ENCODE results near the gene SUPT3H. TPM values are rescaled to one million over a fixed set of nuclear protein-coding genes. Genes with fewer than 3 reads are reported as not detected.

SUPT3H gene
- total RNA-seq, 2 donors from 2014 or later, result 18.5 to 19.4 TPM

DNA sequence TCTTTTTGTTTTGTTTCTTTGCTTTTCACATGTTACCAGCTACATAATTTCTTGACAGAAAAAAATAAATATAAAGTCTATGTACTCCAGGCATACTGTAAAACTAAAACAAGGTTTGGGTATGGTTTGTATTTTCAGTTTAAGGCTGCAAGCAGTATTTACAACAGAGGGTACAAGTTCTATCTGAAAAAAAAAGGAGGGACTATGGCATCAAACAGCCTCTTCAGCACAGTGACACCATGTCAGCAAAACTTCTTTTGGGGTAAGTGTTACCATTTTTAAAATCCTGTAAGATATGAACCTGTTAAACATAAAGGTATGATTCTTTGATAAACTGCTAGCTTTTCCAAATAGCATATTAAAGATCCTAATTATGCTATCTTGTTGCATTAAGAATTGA is 49.2 kb downstream of the SUPT3H start:
- Mint-ChIP-seq H3K4me1 (ENCODE audit: low read depth) (peaks cover 40% of the 10 kb centered on the region), H3K9me3 (no peaks in the 10 kb centered on the region), H3K27ac (peak overlapping the region; percentile 89), H3K36me3 (ENCODE audit: insufficient read depth in 2 of 2) (no peaks in the 10 kb centered on the region), H3K4me3 (peak overlapping the region; percentile 75 to 88), H3K27me3 (ENCODE audit: low read depth) (no peaks in the 10 kb centered on the region)
- ATAC-seq (replicated peaks in 1 of 2) (no peak), DNase-seq (no peak)

GRCh38 chr6:45327956-45328522 is 49.7 kb downstream of the SUPT3H start, which contains the start of gene RUNX2:
Gene RUNX2 (plus strand): TSS chr6:45328330. CDS start chr6:45328727, 397 bp downstream.
- Mint-ChIP-seq H3K9me3 (no peaks in the 10 kb centered on the region), H3K4me1 (ENCODE audit: low read depth) (peaks cover 44% of the 10 kb centered on the region), H3K36me3 (ENCODE audit: insufficient read depth in 2 of 2) (no peaks in the 10 kb centered on the region), H3K27ac (peak within 1 kb of the TSS; percentile 89), H3K27me3 (ENCODE audit: low read depth) (no peaks in the 10 kb centered on the region), H3K4me3 (peak within 1 kb of the TSS; percentile 75 to 88)
- ATAC-seq (replicated peaks in 1 of 2) (peak; percentile 73 to 78), DNase-seq (peak in 1 of 2 donors; percentile 4)

DNA sequence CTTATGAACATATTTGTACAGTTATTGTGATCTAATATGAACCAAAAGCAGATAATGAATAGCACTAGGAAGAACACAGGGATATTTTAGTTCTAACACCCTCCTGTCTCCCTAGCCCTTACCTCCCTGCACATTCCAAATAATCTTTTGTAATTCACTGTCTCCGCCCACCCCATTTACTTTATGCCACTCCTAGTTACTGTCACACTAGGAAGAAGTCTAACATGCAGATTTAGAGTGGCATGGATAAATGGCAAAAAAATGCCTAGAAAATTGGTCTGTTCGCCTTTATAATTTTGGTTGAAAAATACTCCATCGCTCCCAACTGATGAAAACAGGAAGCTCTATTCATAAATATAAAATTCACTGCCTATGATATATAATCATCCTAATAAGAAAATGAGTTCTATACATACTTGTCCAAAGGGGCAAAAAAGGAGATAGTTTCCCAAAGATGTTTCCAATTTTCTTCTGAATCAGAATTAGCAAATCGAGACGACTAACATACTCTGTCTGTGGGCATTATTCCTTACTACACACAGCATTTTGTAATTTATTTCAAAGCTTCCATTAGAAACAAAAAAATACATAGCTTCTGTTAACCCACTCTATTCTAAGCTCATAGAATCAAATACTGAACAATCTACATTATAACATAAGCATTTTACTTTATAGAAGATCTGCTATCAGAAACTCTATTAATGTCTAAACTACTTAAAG is 50.9 kb downstream of the SUPT3H start:
- H3K4me1 Mint-ChIP-seq (ENCODE audit: low read depth), result peaks cover 52% of the 10 kb centered on the region
- H3K36me3 Mint-ChIP-seq (ENCODE audit: insufficient read depth in 2 of 2), result no peaks in the 10 kb centered on the region
- peak overlapping the region; percentile 89 for H3K27ac Mint-ChIP-seq
- H3K4me3 Mint-ChIP-seq, result peak overlapping the region in 1 of 2 donors; percentile 88
- no peaks in the 10 kb centered on the region for H3K27me3 Mint-ChIP-seq (ENCODE audit: low read depth)
- ATAC-seq (replicated peaks in 1 of 2) (no peak), DNase-seq (no peak)
- no peaks in the 10 kb centered on the region for H3K9me3 Mint-ChIP-seq

DNA sequence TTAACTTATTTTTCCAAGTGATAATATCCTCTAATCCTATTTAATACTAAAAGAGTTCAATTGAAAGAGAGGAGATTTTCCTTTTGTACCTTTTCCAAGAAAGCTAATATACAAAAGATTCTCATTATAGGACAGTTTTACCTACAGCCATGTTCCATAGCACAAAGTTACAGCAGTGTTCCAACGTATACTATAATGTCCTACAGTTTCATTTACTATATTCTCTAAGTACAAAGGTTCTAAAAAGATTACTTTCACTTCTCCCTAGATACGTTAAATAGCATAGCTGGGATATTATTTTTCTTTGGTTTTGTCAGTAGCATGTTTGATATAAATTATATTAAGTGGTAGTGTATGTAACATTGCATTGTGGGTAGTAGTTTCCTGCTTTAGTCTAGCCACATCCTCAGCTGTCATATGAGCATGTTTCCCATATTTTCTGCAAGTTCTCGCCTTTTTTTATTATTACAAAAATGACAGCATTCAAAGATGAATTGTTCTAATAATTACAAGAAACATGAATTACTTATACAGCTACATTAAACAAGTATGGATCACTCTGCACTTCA is 54.0 kb downstream of the SUPT3H start:
- no peaks in the 10 kb centered on the region for H3K27me3 Mint-ChIP-seq (ENCODE audit: low read depth)
- no peaks in the 10 kb centered on the region for H3K9me3 Mint-ChIP-seq
- ATAC-seq (replicated peaks in 1 of 2) (no peak), DNase-seq (no peak)
- no peaks in the 10 kb centered on the region for H3K36me3 Mint-ChIP-seq (ENCODE audit: insufficient read depth in 2 of 2)
- peaks cover 46% of the 10 kb centered on the region for H3K4me1 Mint-ChIP-seq (ENCODE audit: low read depth)
- peak overlapping the region; percentile 7 to 74 for H3K4me3 Mint-ChIP-seq
- H3K27ac Mint-ChIP-seq, result peak overlapping the region; percentile 91

DNA sequence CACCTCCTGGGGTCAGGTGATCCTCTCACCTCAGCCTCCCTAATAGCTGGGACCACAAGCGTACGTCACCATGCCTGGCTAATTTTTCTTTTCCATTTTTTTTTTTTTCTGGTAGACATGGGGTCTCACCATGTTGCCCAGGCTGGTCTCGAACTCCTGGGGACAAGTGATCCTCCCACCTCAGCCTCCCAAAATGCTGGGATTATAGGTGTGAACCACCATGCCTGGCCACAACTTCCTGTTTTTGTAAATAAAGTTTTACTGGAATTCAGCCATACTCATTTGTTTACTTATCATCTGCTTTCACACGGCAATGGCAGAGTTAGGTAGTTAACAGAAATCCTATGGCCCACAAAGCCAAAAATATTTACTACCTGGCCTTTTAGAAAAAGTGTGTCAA is 57.4 kb downstream of the SUPT3H start:
- H3K4me1 Mint-ChIP-seq (ENCODE audit: low read depth), result peaks cover 28% of the 10 kb centered on the region
- H3K27me3 Mint-ChIP-seq (ENCODE audit: low read depth), result no peaks in the 10 kb centered on the region
- no peak overlapping the region for H3K4me3 Mint-ChIP-seq
- H3K36me3 Mint-ChIP-seq (ENCODE audit: insufficient read depth in 2 of 2), result peaks cover 1 to 4% of the 10 kb centered on the region in 2 donors
- no peak for ATAC-seq (replicated peaks in 1 of 2)
- H3K9me3 Mint-ChIP-seq, result peaks cover 2% of the 10 kb centered on the region in 2 donors
- H3K27ac Mint-ChIP-seq, result no peak overlapping the region
- DNase-seq, result no peak

DNA sequence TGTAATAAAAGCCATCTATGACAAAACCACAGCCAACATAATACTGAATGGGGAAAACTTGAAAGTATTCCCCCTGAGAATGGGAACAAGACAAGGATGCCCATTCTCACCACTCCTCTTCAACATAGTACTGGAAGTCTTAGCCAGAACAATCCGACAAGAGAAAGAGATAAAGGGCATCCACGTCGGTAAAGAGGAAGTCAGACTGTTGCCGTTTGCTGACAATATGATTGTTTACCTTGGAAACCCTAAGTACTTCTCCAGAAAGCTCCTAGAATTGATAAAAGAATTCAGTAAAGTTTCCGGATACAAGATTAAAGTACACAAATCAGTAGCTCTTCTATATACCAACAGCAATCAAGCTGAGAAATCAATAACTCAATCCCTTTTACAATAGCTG is 63.6 kb downstream of the SUPT3H start:
- DNase-seq (no peak), ATAC-seq (replicated peaks in 1 of 2) (no peak)
- no peaks in the 10 kb centered on the region for H3K27me3 Mint-ChIP-seq (ENCODE audit: low read depth)
- peaks cover 9 to 10% of the 10 kb centered on the region in 2 donors for H3K9me3 Mint-ChIP-seq
- no peak overlapping the region for H3K4me3 Mint-ChIP-seq
- H3K36me3 Mint-ChIP-seq (ENCODE audit: insufficient read depth in 2 of 2), result peaks cover 11 to 21% of the 10 kb centered on the region in 2 donors
- H3K27ac Mint-ChIP-seq, result no peak overlapping the region
- peaks cover 40% of the 10 kb centered on the region for H3K4me1 Mint-ChIP-seq (ENCODE audit: low read depth)

GRCh38 chr6:45310118-45310788 is 67.5 kb downstream of the SUPT3H start:
- Mint-ChIP-seq H3K4me1 (ENCODE audit: low read depth) (peaks cover 42% of the 10 kb centered on the region), H3K9me3 (peaks cover 13 to 15% of the 10 kb centered on the region in 2 donors), H3K27ac (peak overlapping the region; percentile 80), H3K27me3 (ENCODE audit: low read depth) (no peaks in the 10 kb centered on the region), H3K4me3 (peak overlapping the region; percentile 65 to 68), H3K36me3 (ENCODE audit: insufficient read depth in 2 of 2) (peaks cover 16 to 43% of the 10 kb centered on the region in 2 donors)
- peak; percentile 17 to 22 for DNase-seq
- peak; percentile 46 to 78 for ATAC-seq (replicated peaks in 1 of 2)

DNA sequence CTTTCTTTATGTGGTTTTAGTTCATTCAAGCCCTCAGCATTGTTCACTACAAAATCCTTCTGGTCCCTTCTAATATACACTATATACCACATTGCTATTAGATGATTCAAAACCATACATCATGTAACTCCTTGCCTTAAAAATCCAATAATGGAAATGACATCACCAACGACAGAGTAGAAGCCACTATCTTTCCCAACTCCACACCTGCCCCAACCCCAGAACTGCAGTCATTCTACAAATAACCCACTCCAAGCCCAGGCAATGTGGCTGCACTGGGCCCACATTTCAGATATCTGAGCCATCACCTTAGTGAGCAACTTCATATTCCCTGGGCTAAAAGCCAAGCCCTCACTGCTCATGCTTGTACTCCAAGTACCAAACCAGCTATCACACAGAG is 72.2 kb downstream of the SUPT3H start:
- Mint-ChIP-seq H3K27me3 (ENCODE audit: low read depth) (no peaks in the 10 kb centered on the region), H3K4me1 (ENCODE audit: low read depth) (peaks cover 24% of the 10 kb centered on the region), H3K4me3 (no peak overlapping the region), H3K36me3 (ENCODE audit: insufficient read depth in 2 of 2) (peaks cover 14 to 32% of the 10 kb centered on the region in 2 donors), H3K9me3 (peaks cover 9 to 14% of the 10 kb centered on the region in 2 donors), H3K27ac (no peak overlapping the region)
- ATAC-seq (replicated peaks in 1 of 2) (no peak), DNase-seq (no peak)

DNA sequence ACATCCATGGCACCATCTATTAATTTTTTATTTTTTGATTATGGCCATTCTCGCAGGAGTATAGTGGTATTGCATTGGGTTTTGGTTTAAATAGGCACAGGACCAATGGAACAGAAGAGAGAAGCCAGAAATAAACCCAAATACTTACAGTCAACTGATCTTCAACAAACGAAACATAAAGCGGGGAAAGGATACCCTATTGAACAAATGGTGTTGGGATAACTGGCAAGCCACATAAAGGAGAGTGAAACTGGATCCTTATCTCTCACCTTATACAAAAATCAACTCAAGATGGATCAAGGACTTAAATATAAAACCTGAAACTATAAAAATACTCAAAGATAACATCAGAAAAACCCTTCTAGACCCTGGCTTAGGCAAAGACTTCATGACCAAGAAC is 74.9 kb downstream of the SUPT3H start:
- DNase-seq (no peak), ATAC-seq (replicated peaks in 1 of 2) (no peak)
- Mint-ChIP-seq H3K4me1 (ENCODE audit: low read depth) (peaks cover 8% of the 10 kb centered on the region), H3K27ac (no peak overlapping the region), H3K27me3 (ENCODE audit: low read depth) (no peaks in the 10 kb centered on the region), H3K4me3 (no peak overlapping the region), H3K9me3 (peaks cover 9 to 12% of the 10 kb centered on the region in 2 donors), H3K36me3 (ENCODE audit: insufficient read depth in 2 of 2) (peaks cover 11 to 21% of the 10 kb centered on the region in 2 donors)

DNA sequence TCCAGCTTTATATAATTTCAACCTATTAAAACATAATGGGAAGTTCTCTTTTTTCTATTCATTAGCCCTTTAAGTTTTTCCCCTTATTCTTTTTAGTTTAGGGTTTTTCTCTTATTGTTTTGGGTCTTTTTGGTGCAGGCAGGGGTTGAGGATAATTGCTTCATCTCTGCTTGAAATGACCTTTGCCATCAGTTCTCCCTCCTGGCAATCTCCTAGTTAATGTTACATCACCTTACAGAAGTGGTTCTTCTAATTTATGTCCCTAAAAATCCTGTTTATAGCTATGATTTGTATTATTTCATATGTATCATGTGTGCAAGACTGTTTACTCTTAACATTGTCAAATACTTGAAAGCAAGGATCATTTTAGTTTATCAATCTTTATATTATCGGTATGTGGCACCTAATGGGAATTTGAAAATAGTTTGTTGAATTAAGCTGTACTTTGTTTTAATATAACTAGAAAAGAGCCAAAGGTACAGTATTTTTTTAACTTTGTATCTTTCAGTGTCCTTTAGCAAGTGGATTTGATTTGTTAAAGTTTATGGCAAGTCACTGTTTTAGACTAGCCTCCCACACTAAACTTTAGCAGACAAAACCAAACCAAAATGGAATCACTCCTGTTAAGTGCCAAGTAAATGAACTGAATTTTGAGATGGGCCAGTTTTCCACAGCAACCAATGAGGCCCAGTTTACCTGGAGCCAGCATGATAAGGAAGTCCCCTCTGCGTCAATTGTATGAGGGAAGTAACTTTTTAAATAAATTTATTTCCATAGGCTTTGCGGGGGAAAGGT is 76.2 kb downstream of the SUPT3H start:
- no peaks in the 10 kb centered on the region for H3K27me3 Mint-ChIP-seq (ENCODE audit: low read depth)
- DNase-seq (no peak), ATAC-seq (replicated peaks in 1 of 2) (no peak)
- H3K4me3 Mint-ChIP-seq, result no peak overlapping the region
- H3K4me1 Mint-ChIP-seq (ENCODE audit: low read depth), result peaks cover 8% of the 10 kb centered on the region
- H3K27ac Mint-ChIP-seq, result no peak overlapping the region
- H3K9me3 Mint-ChIP-seq, result peaks cover 9 to 12% of the 10 kb centered on the region in 2 donors
- peaks cover 8 to 11% of the 10 kb centered on the region in 2 donors for H3K36me3 Mint-ChIP-seq (ENCODE audit: insufficient read depth in 2 of 2)

DNA sequence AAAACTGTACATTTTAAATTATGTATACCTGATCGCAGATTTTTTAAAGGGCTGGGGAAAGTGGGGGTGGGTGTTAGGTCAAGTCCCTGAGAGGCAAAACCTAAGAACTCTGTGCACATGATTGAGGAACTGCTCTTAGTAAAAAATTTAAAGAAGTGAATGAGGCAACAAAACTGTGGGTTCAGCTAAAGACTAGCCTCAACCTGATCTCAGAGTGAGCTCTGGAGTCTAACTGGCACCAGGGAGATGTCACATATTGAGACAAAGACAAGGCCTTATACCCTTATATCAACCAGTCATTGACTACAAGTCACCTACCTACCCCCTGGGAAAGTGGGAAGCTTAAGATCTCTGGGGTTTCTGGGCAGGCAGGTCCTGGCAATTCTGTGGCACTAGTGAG is 77.0 kb downstream of the SUPT3H start:
- Mint-ChIP-seq H3K9me3 (peaks cover 3 to 6% of the 10 kb centered on the region in 2 donors), H3K36me3 (ENCODE audit: insufficient read depth in 2 of 2) (peaks cover 2 to 4% of the 10 kb centered on the region in 2 donors), H3K27ac (no peak overlapping the region), H3K4me3 (no peak overlapping the region), H3K4me1 (ENCODE audit: low read depth) (peaks cover 8% of the 10 kb centered on the region), H3K27me3 (ENCODE audit: low read depth) (no peaks in the 10 kb centered on the region)
- DNase-seq, result no peak
- ATAC-seq (replicated peaks in 1 of 2), result no peak

- Mint-ChIP-seq H3K4me3 (no peak overlapping the region), H3K36me3 (ENCODE audit: insufficient read depth in 2 of 2) (peaks cover 2 to 5% of the 10 kb centered on the region in 2 donors), H3K9me3 (peaks cover 0 to 6% of the 10 kb centered on the region in 2 donors), H3K27ac (no peak overlapping the region), H3K4me1 (ENCODE audit: low read depth) (peaks cover 9% of the 10 kb centered on the region), H3K27me3 (ENCODE audit: low read depth) (no peaks in the 10 kb centered on the region)
- DNase-seq, result no peak
- ATAC-seq (replicated peaks in 1 of 2), result no peak
Observed at GRCh38 chr6:45299096-45299581, 78.6 kb downstream of the SUPT3H start.
